NK-92 (cell line): ENCODE results near the gene SLC2A3.
"Not testable (repeated sequence)": the region's sequence is repeated elsewhere in the genome, so short reads cannot be mapped to it uniquely, and the experiment has no call there.

Experiments used
- DNase-seq: peaks from one replicate; lab custom pipeline; 2025; ENCODE audit not compliant: unreplicated experiment; lab: John Stamatoyannopoulos, UW

The SLC2A3 gene

GRCh38 chr12:7951671-7952070 lies 15.7 kb upstream of the SLC2A3 start:
- DNase-seq = no peak

DNA sequence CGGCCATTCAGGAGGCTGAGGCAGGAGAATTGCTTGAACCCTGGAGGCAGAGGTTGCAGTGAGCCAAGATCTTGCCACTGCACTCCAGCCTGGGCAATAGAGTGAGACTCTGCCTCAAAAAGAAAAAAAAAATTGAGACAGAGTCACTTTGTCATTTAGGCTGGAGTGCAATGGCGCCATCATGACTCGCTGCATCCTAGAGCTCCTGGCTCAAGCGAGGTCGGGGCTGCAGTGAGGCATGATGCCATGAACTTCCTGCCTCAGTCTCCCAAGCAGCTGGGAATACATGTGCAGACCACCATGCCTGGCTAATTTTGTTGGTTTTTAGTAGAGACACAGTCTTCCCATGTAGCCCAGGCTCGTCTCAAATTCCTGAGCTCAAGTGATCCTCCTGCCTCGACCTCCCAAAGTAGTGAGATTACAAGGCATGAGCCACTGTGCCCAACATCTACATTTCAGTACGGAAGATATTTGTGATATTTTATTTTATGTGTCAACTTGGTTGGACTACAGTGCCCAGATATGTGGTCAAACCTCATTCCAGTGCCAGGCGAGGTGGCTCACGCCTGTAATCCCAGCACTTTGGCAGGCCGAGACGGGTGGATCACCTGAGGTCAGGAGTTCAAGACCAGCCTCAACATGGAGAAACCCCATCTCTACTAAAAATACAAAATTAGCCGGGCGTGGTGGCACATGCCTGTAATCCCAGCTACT lies 14.4 kb upstream of the SLC2A3 start:
- DNase-seq = not testable (repeated sequence)

DNA sequence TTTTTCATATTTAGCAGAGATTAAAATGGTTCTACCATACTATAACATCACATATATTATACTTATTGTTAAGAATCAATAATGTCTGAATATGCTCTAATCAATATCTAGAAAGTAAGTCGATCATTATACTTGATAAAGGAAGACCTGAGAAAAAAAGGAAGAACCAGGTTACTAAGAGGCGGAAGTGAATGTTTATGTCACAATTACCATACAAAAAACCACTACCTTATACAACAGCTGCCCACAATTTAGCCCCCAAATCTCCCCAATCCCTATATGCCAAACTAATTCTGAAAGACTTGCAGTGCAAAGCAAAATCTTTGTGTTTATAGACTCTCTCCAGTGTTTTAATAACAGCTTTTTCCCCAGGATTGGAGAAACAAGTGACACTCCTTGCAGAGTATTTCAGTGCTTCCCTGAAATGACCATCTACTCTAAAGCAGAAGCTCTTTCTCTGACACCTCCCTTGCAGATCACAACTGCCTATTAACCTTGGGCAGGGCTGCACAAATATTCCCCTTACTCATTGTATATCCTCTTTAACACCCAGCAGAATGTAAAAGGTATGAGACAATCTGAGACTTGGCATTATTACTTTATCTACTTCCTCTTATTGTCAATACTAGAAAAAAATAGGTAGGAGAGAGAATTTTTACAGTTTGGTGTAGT lies 12.7 kb upstream of the SLC2A3 start:
- DNase-seq = no peak

DNA sequence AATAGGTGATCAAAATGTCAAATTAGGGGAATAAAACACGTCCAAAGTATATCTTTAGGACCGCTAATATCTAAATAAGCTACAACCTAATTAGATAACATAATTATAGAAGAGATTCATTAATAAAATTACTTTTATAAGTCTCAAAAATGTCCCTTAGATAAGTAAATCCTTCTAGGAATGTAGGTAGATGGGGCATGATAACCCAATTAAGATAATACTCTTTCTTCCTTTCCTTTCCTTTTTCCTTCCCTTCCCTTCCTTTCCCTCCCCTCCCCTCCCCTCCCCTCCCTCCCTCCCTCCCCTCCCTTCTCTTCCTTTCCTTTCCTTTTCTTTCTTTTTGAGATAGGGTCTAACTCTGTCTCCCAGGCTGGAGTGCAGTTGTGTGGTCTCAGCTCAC lies 11.0 kb upstream of the SLC2A3 start:
- no peak for DNase-seq

DNA sequence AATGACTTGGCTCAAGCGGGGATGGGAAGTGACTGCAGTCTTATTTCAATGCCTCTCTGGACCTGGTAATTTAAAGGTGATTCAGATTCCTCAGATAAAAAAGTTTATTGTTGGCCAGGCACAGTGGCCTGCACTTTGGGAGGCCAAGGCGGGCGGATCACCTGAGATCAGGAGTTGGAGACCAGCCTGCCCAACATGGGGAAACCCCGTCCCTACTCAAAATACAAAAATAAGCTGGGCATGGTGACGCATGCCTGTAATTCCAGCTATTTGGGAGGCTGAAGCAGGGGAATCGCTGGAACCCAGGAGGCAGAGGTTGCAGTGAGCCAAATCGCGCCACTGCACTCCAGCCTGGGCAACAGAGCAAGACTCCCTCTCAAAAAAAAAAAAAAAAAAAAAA lies 8.8 kb upstream of the SLC2A3 start:
- DNase-seq = not testable (repeated sequence)

DNA sequence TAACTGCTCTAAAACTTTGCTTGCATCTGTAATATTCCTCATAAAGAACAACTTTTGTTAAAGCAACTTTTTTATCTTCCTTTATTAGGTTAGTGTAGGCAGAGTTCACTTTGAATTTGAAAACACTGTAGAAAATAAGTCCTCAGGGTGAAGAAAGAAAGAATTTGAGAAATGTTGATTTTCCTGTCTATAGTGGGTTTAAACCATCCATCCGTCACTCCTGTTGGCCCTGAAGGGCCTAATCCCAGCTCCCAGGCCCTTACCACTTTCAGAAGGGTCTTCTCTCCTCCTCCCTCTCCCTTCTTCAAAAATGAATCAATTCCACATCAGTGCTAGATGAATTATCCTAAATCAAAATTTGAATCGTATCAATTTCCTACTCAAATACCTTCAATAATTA lies 4.9 kb upstream of the SLC2A3 start:
- no peak for DNase-seq

DNA sequence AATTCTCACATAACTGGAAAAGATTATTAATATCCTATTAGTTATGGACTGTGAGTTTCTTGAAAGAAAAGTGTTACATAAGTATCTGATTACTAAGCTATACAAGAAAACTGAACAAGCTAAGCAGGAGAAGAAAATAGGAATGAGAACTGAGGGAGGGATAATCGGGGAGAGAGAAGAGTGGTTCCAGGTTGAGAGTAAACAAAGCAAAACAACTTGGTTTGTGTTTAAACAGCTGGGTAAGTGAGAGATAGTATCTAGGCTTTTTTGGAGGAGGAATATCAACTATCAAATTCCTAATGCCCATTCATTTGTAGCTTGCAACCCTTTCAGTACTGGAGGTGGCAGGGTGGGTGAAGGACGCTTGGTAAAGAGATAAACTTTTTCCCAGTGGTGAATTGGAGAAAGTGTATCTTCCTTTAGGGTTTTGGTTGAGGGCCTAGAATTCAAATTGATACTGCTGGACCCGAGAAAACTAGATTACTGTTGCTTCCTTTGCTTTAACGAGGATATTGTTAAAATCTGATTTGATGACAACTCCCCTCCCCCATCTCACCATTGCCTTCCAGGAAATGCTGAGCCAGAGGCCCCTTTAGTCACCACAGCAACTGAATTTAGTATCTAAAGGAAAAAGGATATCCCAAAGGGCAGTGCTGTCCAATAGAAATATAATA lies 2.0 kb upstream of the SLC2A3 start:
- DNase-seq = no peak

- DNase-seq = no peak
Measured at GRCh38 chr12:7934889-7935492, 996 bp downstream of the SLC2A3 start.

- no peak for DNase-seq
Measured at GRCh38 chr12:7934091-7934888, 1.7 kb downstream of the SLC2A3 start.

- no peak for DNase-seq
Measured at GRCh38 chr12:7933255-7933726, 2.7 kb downstream of the SLC2A3 start.

DNA sequence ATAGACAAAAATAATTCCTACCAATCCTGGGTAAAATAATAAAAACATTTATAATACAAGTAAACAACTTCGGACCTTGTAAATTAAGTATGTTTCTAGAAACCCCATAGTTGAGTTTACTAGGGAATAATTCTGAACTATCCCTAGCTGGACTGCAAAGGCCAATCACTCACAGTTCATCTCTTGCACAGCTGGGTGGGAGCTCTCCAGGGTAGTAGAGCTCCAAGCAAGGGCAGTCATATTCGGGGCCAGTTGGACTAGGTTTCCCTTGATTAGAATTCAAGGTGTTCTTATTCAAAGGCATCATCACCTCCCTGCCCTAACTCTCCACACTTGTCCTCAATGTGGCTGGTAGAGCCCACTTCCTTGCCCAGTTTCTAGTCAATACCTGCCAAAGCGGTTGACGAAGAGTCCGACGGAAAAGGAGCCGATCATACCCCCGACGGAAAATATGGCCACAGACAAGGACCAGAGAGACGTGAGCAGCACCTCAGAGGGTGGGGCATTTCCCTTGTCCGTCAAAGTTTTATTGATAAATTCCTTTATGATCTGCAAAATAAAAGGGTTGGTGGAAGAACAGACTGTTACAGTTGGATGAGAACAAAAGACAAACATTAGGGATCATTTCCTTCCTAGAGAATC lies 3.3 kb downstream of the SLC2A3 start:
- not testable (repeated sequence) for DNase-seq

DNA sequence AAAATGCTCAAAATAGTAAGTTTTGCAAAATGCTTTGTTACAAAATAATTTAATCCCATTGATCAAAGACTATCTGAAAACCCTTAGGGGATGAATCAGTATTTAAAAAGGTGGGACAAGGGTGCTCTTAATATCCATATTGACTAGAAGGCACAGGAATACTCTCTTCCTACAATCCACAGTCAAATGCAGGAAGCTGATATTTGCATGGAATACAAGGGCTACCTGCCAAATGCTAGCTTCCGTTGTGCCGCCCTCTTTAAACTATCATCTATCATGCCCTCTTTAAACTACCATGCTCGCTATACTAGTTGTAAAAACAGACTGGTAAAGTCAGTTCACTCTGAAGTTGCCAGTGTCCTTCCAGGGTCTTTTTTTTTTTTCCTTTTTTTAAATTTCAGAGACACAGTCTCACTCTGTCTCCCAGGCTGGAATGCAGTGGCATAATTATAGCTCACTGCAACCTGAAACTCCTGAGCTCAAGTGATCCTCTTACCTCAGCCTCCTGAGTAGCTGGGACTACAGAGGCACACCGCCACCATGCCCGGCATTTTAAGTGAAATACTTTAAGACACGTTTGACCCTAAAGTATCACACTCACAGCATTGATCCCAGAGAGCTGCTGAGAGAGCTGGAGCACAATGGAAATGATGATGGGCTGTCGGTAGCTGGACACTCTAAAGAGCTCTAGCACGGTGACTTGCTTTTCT lies 6.7 kb downstream of the SLC2A3 start:
- DNase-seq = no peak

GRCh38 chr12:7927470-7927869 lies 8.5 kb downstream of the SLC2A3 start:
- DNase-seq = no peak

- not testable (repeated sequence) for DNase-seq
Measured at GRCh38 chr12:7926068-7926666, 9.8 kb downstream of the SLC2A3 start.

DNA sequence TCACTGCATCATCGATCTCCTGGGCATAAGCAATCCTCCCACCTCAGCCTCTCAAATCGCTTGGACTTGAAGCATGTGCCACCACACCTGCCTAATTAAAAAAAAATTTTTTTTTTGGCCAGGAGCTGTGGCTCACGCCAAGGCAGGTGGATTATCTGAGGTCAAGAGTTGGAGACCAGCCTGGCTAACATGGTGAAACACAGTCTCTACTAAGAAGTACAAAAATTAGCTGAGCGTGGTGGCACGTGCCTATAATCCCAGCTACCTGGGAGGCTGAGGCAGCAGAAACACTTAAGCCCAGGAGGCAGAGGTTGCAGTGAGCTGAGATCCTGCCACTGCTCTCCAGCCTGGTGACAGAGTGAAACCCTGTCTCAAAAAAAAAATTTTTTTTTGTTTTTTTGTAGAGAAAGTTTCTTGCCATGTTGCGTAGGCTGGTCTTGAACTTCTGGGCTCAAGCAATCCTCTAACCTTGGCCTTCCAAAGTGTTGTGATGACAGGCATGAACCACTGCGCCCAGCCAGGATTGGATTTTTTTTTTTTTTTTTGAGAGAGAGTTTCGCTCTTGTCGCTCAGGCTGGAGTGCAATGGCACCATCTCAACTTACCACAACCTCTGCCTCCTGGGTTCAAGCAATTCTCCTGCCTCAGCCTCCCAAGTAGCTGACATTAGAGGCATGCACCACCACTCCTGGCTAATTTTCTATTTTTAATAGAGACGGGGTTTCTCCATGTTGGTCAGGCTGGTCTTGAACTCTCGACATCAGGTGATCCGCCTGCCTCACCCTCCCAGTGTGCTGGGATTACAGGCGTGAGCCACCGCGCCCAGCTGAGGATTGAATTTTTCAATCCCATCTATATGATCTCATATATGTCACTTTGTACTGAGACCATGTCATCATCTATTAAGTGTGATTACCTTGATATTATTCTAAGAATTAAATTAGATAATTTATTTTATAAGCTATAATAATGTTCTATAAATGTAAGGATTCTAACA lies 12.4 kb downstream of the SLC2A3 start:
- DNase-seq = no peak

DNA sequence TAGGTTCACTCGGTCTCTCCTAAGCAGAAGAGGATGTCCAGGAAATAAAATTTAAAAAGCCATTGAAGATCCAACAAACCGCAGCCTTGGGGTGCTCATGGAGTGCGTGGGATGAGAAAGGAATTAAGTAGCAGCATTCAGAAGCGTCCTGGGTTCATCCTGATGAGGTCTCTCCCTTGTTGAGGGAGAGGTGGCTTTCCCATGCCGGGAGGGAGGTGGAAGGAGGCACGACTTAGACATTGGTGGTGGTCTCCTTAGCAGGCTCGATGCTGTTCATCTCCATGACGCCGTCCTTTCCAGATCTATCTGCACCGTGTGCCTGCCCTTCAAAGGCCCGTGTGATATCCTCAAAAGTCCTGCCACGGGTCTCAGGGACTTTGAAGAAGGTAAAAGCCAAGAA lies 14.8 kb downstream of the SLC2A3 start:
- DNase-seq = not testable (repeated sequence)

DNA sequence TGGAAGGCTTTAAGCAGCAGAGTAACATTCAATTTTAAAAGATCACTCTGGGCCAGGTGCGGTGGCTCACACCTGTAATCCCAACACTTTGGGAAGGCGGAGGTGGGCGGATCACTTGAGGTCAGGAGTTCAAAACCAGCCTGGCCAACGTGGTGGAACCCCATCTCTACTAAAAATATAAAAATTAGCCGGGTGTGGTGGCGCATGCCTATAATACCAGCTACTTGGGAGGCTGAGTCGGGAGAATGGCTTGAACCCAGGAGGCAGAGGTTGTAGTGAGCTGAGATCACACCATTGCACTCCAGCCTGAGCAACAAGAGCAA lies 17.8 kb downstream of the SLC2A3 start:
- DNase-seq = not testable (repeated sequence)
